Neuronal stem cell (in vitro differentiated cells): ENCODE results near the gene FCSK.
A peak's percentile ranks its signal among the peaks of the same experiment; 100 is the strongest.
"Not testable (repeated sequence)": the region's sequence is repeated elsewhere in the genome, so short reads cannot be mapped to it uniquely, and the experiment has no call there.

ENCODE experiments used
- DNase-seq: peaks from one replicate; pipeline ENCODE4 v3.0.0-alpha.2; 2013; ENCODE audit warnings: low spot score
- H2AFZ ChIP-seq: one replicate; pipeline ENCODE4 v1.6.1; 2013; ENCODE audit warnings: mild to moderate bottlenecking, low read length, inconsistent platforms
- H2AK5ac ChIP-seq: 2 replicates; pipeline ENCODE4 v1.6.1; 2013; ENCODE audit warnings: low read depth, mild to moderate bottlenecking, inconsistent platforms, low read length, moderate library complexity, mixed read lengths
- H2BK120ac ChIP-seq: 2 replicates; pipeline ENCODE4 v1.6.1; 2013; ENCODE audit warnings: low read depth, mild to moderate bottlenecking, inconsistent platforms, low read length, moderate library complexity, mixed read lengths
- H2BK12ac ChIP-seq: one replicate; pipeline ENCODE4 v1.6.1; 2013; ENCODE audit warnings: low read length, inconsistent platforms
- H2BK15ac ChIP-seq: 2 replicates; pipeline ENCODE4 v1.6.1; 2013; ENCODE audit warnings: mild to moderate bottlenecking, low read length, inconsistent platforms, mixed read lengths
- H2BK5ac ChIP-seq: one replicate; pipeline ENCODE4 v1.6.1; 2013; ENCODE audit warnings: inconsistent platforms, mild to moderate bottlenecking, low read length, moderate library complexity
- H3K14ac ChIP-seq: one replicate; pipeline ENCODE4 v1.6.1; 2013; ENCODE audit warnings: low read length, inconsistent platforms
- H3K18ac ChIP-seq: 2 replicates; pipeline ENCODE4 v1.6.1; 2013; ENCODE audit warnings: low read length, inconsistent platforms
- H3K23ac ChIP-seq: 2 replicates; pipeline ENCODE4 v1.6.1; 2013; ENCODE audit warnings: low read depth, mild to moderate bottlenecking, mixed read lengths, low read length, inconsistent platforms; ENCODE audit not compliant: poor library complexity
- H3K27ac ChIP-seq: replicated peaks from 3 replicates; pipeline ENCODE4 v1.5.1; 2013; ENCODE audit warnings: low read length, inconsistent platforms
- H3K27me3 ChIP-seq, 3 experiments: 2 replicates each; pipeline ENCODE4 v1.6.1; 2013; ENCODE audit warnings: low read length in 3 of 3, mild to moderate bottlenecking in 2 of 3, inconsistent platforms in 1 of 3, low read depth in 1 of 3, mixed read lengths in 1 of 3, moderate library complexity in 1 of 3; ENCODE audit not compliant: control insufficient read depth in 3 of 3, insufficient read depth in 3 of 3
- H3K36me3 ChIP-seq, 2 donors: replicated peaks in 1 of 2; 2 replicates each; pipeline ENCODE4 v1.6.1; 2013; ENCODE audit warnings: low read length in 2 of 2; ENCODE audit not compliant: control insufficient read depth in 2 of 2, insufficient read depth in 2 of 2
- H3K4ac ChIP-seq: 2 replicates; pipeline ENCODE4 v1.6.1; 2013; ENCODE audit warnings: inconsistent platforms, mild to moderate bottlenecking, low read length, moderate library complexity
- H3K4me1 ChIP-seq, 2 donors: 1 replicate in 1 of 2; 2 replicates in 1 of 2; pipeline ENCODE4 v1.6.1; 2013; ENCODE audit warnings: low read length in 2 of 2, low read depth in 1 of 2; ENCODE audit not compliant: control insufficient read depth in 2 of 2, insufficient read depth in 1 of 2
- H3K4me2 ChIP-seq: one replicate; pipeline ENCODE4 v1.6.1; 2013; ENCODE audit warnings: mild to moderate bottlenecking, low read length, inconsistent platforms; ENCODE audit not compliant: insufficient read depth, poor library complexity, severe bottlenecking
- H3K4me3 ChIP-seq, 2 donors: 2 replicates each; pipeline ENCODE4 v1.5.1; 2013; ENCODE audit warnings: low read length in 2 of 2, mild to moderate bottlenecking in 2 of 2, inconsistent platforms in 1 of 2, moderate library complexity in 1 of 2
- H3K79me1 ChIP-seq: one replicate; pipeline ENCODE4 v1.6.1; 2013; ENCODE audit warnings: low read depth, mild to moderate bottlenecking, inconsistent platforms, low read length, moderate library complexity
- H3K9ac ChIP-seq: one replicate; pipeline ENCODE4 v1.6.1; 2013; ENCODE audit warnings: mild to moderate bottlenecking, low read depth, low read length, inconsistent platforms; ENCODE audit not compliant: poor library complexity
- H3K9me3 ChIP-seq, 2 donors: replicated peaks in 1 of 2; 2 replicates each; pipeline versions ENCODE3 to v1.6.1; 2013; ENCODE audit warnings: low read length in 2 of 2, mild to moderate bottlenecking in 2 of 2, inconsistent platforms in 1 of 2, low read depth in 1 of 2, mixed read lengths in 1 of 2, moderate library complexity in 1 of 2; ENCODE audit not compliant: control insufficient read depth in 2 of 2, insufficient read depth in 1 of 2
- H4K8ac ChIP-seq: one replicate; pipeline ENCODE4 v1.6.1; 2013; ENCODE audit warnings: low read depth, mild to moderate bottlenecking, inconsistent platforms, low read length, moderate library complexity
- H4K91ac ChIP-seq: one replicate; pipeline ENCODE4 v1.6.1; 2013; ENCODE audit warnings: low read length, low read depth, mild to moderate bottlenecking, inconsistent platforms; ENCODE audit not compliant: poor library complexity
- WGBS, 2 donors: extraction: QIAGEN DNeasy Blood & Tissue Kit; methylation state at CpG; one replicate each; pipeline ENCODE4 v1.1.7; 2013; ENCODE audit warnings: missing lambda C conversion rate in 2 of 2, mixed read lengths in 1 of 2; ENCODE audit not compliant: insufficient read length in 2 of 2, insufficient replicate concordance in 1 of 2; ENCODE audit errors: extremely low coverage in 2 of 2; 5-methylcytosine and 5-hydroxymethylcytosine counted together

The FCSK gene

GRCh38 chr16:70523076-70523742 lies 68.8 kb downstream of the FCSK start, which contains the start of gene COG4:
TSS of gene COG4 (minus strand) at chr16:70523554. CDS start at chr16:70523543, 11 bp downstream.
- no peak within 1 kb of the TSS for H4K91ac ChIP-seq
- no peak within 1 kb of the TSS for H3K14ac ChIP-seq
- peak within 1 kb of the TSS; percentile 51 for H3K23ac ChIP-seq
- peaks cover 10 to 47% of the 10 kb centered on the region in 2 donors for H3K36me3 ChIP-seq
- H2AFZ ChIP-seq = peak within 1 kb of the TSS; percentile 84
- H2AK5ac ChIP-seq = no peak within 1 kb of the TSS
- DNase-seq = peak; percentile 83
- peak within 1 kb of the TSS; percentile 90 for H3K9ac ChIP-seq
- peak within 1 kb of the TSS; percentile 89 for H3K4me2 ChIP-seq
- peak within 1 kb of the TSS; percentile 70 for H3K27ac ChIP-seq
- peaks cover 0 to 2% of the 10 kb centered on the region in 2 donors for H3K9me3 ChIP-seq
- peak within 1 kb of the TSS; percentile 94 for H3K18ac ChIP-seq
- peaks cover 13% of the 10 kb centered on the region in 2 donors for H3K4me1 ChIP-seq
- no peak within 1 kb of the TSS for H3K4ac ChIP-seq
- peak within 1 kb of the TSS; percentile 68 for H4K8ac ChIP-seq
- H2BK12ac ChIP-seq = no peak within 1 kb of the TSS
- H3K79me1 ChIP-seq = no peaks in the 10 kb centered on the region
- H3K27me3 ChIP-seq = no peaks in the 10 kb centered on the region
- WGBS, 2 donors = no CpG with 5 or more reads among the region's 36 CpGs
- no peak within 1 kb of the TSS for H2BK120ac ChIP-seq
- H2BK15ac ChIP-seq = no peak within 1 kb of the TSS
- no peak within 1 kb of the TSS for H2BK5ac ChIP-seq
- H3K4me3 ChIP-seq = peak within 1 kb of the TSS; percentile 56 to 100

GRCh38 chr16:70523743-70524398 lies 69.5 kb downstream of the FCSK start, which contains the start of gene SF3B3:
TSS of gene SF3B3 (plus strand) at chr16:70523816. CDS start at chr16:70526657, 2,841 bp downstream.
- H3K14ac ChIP-seq = no peak within 1 kb of the TSS
- H2BK15ac ChIP-seq = no peak within 1 kb of the TSS
- H4K8ac ChIP-seq = peak within 1 kb of the TSS; percentile 68
- peak within 1 kb of the TSS; percentile 94 for H3K18ac ChIP-seq
- no CpG with 5 or more reads among the region's 32 CpGs for WGBS, 2 donors
- no peak within 1 kb of the TSS for H2AK5ac ChIP-seq
- no peak within 1 kb of the TSS for H2BK12ac ChIP-seq
- H3K9me3 ChIP-seq = peaks cover 0 to 2% of the 10 kb centered on the region in 2 donors
- no peak for DNase-seq
- no peak within 1 kb of the TSS for H2BK120ac ChIP-seq
- H2BK5ac ChIP-seq = no peak within 1 kb of the TSS
- peak within 1 kb of the TSS; percentile 89 for H3K4me2 ChIP-seq
- no peaks in the 10 kb centered on the region for H3K27me3 ChIP-seq
- H3K4me3 ChIP-seq = peak within 1 kb of the TSS; percentile 56 to 100
- H3K4me1 ChIP-seq = peaks cover 13% of the 10 kb centered on the region in 2 donors
- no peaks in the 10 kb centered on the region for H3K79me1 ChIP-seq
- no peak within 1 kb of the TSS for H4K91ac ChIP-seq
- no peak within 1 kb of the TSS for H3K4ac ChIP-seq
- H3K27ac ChIP-seq = peak within 1 kb of the TSS; percentile 70
- peak within 1 kb of the TSS; percentile 84 for H2AFZ ChIP-seq
- peaks cover 14 to 48% of the 10 kb centered on the region in 2 donors for H3K36me3 ChIP-seq
- peak within 1 kb of the TSS; percentile 90 for H3K9ac ChIP-seq
- peak within 1 kb of the TSS; percentile 51 for H3K23ac ChIP-seq

DNA sequence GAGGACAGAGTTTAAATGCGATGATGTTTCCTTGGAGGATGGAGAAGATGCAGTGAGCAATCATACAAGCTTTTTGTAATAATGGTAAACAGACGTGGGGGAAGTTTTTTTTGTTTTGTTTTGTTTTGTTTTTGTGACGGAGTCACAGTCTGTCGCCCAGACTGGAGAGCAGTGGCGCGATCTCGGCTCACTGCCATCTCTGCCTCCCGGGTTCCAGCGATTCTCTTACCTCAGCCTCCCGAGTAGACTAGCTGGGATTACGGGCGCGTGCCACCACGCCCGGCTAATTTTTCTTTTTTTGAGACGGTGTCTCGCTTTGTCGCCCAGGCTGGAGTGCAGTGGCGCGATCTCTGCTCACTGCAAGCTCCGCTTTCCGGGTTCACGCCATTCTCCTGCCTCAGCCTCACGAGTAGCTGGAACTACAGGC lies 70.0 kb downstream of the FCSK start:
- DNase-seq = not testable (repeated sequence)

DNA sequence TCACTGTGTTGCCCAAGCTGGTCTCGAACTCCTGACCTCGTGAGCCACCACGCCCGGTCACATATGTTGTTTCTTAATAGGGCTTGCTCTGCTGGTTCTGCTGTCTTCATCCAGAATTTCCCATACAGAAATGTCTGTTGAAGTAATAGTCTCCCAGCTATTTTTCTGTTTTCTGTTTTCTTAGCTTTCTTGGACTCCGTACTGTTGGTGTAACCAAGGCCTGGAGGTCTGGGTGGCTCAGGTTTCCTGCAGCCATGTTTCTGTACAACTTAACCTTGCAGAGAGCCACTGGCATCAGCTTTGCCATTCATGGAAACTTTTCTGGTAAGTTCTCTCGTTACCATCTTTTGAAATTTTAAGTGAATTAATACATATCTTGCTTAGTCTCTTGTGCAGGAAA lies 72.0 kb downstream of the FCSK start:
- H2BK15ac ChIP-seq = no peak overlapping the region
- H3K9me3 ChIP-seq = peaks cover 0 to 2% of the 10 kb centered on the region in 2 donors
- peaks cover 3% of the 10 kb centered on the region for H3K79me1 ChIP-seq
- no peak overlapping the region for H2AK5ac ChIP-seq
- DNase-seq = no peak
- no peak overlapping the region for H2BK120ac ChIP-seq
- H3K27me3 ChIP-seq = no peaks in the 10 kb centered on the region
- no peak overlapping the region for H3K4me2 ChIP-seq
- peaks cover 28 to 65% of the 10 kb centered on the region in 2 donors for H3K36me3 ChIP-seq
- no peak overlapping the region for H4K91ac ChIP-seq
- H3K4ac ChIP-seq = no peak overlapping the region
- no peak overlapping the region for H3K9ac ChIP-seq
- H2BK5ac ChIP-seq = no peak overlapping the region
- H3K18ac ChIP-seq = no peak overlapping the region
- no peak overlapping the region for H3K23ac ChIP-seq
- H3K27ac ChIP-seq = no peak overlapping the region
- no peak overlapping the region for H4K8ac ChIP-seq
- H2BK12ac ChIP-seq = no peak overlapping the region
- H3K4me3 ChIP-seq = no peak overlapping the region
- no peak overlapping the region for H2AFZ ChIP-seq
- WGBS, 2 donors = no CpG with 5 or more reads among the region's 6 CpGs
- peaks cover 13% of the 10 kb centered on the region in 2 donors for H3K4me1 ChIP-seq
- no peak overlapping the region for H3K14ac ChIP-seq

More for the DNA sequence above, 70.0 kb downstream of the FCSK start:
- H2AK5ac ChIP-seq, H2BK15ac ChIP-seq, H3K27me3 ChIP-seq, H3K9ac ChIP-seq, H3K9me3 ChIP-seq, H2BK12ac ChIP-seq, H3K23ac ChIP-seq, H3K4ac ChIP-seq, H3K27ac ChIP-seq, H3K14ac ChIP-seq, H2BK5ac ChIP-seq, H4K8ac ChIP-seq, H3K79me1 ChIP-seq, H3K18ac ChIP-seq, H4K91ac ChIP-seq, H2BK120ac ChIP-seq: not testable (repeated sequence)
- H3K4me1 ChIP-seq = peaks cover 13% of the 10 kb centered on the region in 2 donors
- peak overlapping the region; percentile 38 for H3K4me2 ChIP-seq
- peak overlapping the region; percentile 56 to 98 for H3K4me3 ChIP-seq
- WGBS, 2 donors = no CpG with 5 or more reads among the region's 24 CpGs
- H3K36me3 ChIP-seq = peaks cover 16 to 50% of the 10 kb centered on the region in 2 donors
- peak overlapping the region; percentile 84 for H2AFZ ChIP-seq
